Trophoblast cell (in vitro differentiated cells and primary cell): ENCODE data around the gene MEX3A.

ENCODE experiments used
- DNase-seq, 2 donors: peaks; one replicate each; pipeline ENCODE4 v3.0.0-alpha.2; 2016
- H2AFZ ChIP-seq: 2 replicates; pipeline ENCODE4 v1.6.1; 2013; ENCODE audit warnings: low read length, moderate library complexity, mild to moderate bottlenecking; ENCODE audit not compliant: insufficient read depth, poor library complexity
- H2AK5ac ChIP-seq: 2 replicates; pipeline ENCODE4 v1.6.1; 2013; ENCODE audit warnings: mild to moderate bottlenecking, low read length
- H2BK120ac ChIP-seq: 2 replicates; pipeline ENCODE4 v1.6.1; 2013; ENCODE audit warnings: low read length, mild to moderate bottlenecking, moderate library complexity; ENCODE audit not compliant: insufficient read depth, poor library complexity
- H2BK12ac ChIP-seq: 2 replicates; pipeline ENCODE4 v1.6.1; 2013; ENCODE audit warnings: mild to moderate bottlenecking, low read length, moderate library complexity
- H2BK5ac ChIP-seq: 2 replicates; pipeline ENCODE4 v1.6.1; 2013; ENCODE audit warnings: low read length, low read depth, moderate library complexity, mild to moderate bottlenecking; ENCODE audit not compliant: poor library complexity
- H3K14ac ChIP-seq: 2 replicates; pipeline ENCODE4 v1.6.1; 2013; ENCODE audit warnings: mild to moderate bottlenecking, low read length
- H3K18ac ChIP-seq: 2 replicates; pipeline ENCODE4 v1.6.1; 2013; ENCODE audit warnings: mild to moderate bottlenecking, low read length
- H3K23ac ChIP-seq: 2 replicates; pipeline ENCODE4 v1.6.1; 2013; ENCODE audit warnings: low read length
- H3K27ac ChIP-seq: 2 replicates; pipeline ENCODE4 v1.5.1; 2013; ENCODE audit warnings: low read depth, mild to moderate bottlenecking, inconsistent platforms, low read length, moderate library complexity
- H3K27me3 ChIP-seq: 2 replicates; pipeline ENCODE4 v1.6.1; 2013; ENCODE audit warnings: inconsistent platforms, mild to moderate bottlenecking, low read length, moderate library complexity; ENCODE audit not compliant: insufficient read depth
- H3K36me3 ChIP-seq, 2 experiments: 1 replicate in 1 of 2; 2 replicates in 1 of 2; pipeline ENCODE4 v1.6.1; 2013; ENCODE audit warnings: low read length in 2 of 2, mild to moderate bottlenecking in 2 of 2, moderate library complexity in 1 of 2; ENCODE audit not compliant: insufficient read depth in 2 of 2, control insufficient read depth in 1 of 2
- H3K4ac ChIP-seq: 2 replicates; pipeline ENCODE4 v1.6.1; 2013; ENCODE audit warnings: low read depth, mild to moderate bottlenecking, low read length, moderate library complexity
- H3K4me1 ChIP-seq, 2 experiments: 1 replicate in 1 of 2; 2 replicates in 1 of 2; pipeline ENCODE4 v1.6.1; 2013; ENCODE audit warnings: low read length in 2 of 2, mild to moderate bottlenecking in 2 of 2, moderate library complexity in 1 of 2; ENCODE audit not compliant: insufficient read depth in 2 of 2, control insufficient read depth in 1 of 2
- H3K4me2 ChIP-seq: 2 replicates; pipeline ENCODE4 v1.6.1; 2013; ENCODE audit warnings: inconsistent platforms, mild to moderate bottlenecking, low read length, moderate library complexity
- H3K4me3 ChIP-seq: 2 replicates; pipeline ENCODE4 v1.5.1; 2013; ENCODE audit warnings: mild to moderate bottlenecking, low read depth, low read length, inconsistent platforms
- H3K79me1 ChIP-seq: one replicate; pipeline ENCODE4 v1.6.1; 2013; ENCODE audit warnings: low read length
- H3K79me2 ChIP-seq: 2 replicates; pipeline ENCODE4 v1.6.1; 2013; ENCODE audit warnings: low read length, mild to moderate bottlenecking; ENCODE audit not compliant: control insufficient read depth, insufficient read depth, poor library complexity
- H3K9ac ChIP-seq: 2 replicates; pipeline ENCODE4 v1.6.1; 2013; ENCODE audit warnings: mild to moderate bottlenecking, low read length
- H3K9me3 ChIP-seq: 2 replicates; pipeline ENCODE4 v1.6.1; 2013; ENCODE audit warnings: low read depth, mild to moderate bottlenecking, control low read depth, inconsistent platforms, low read length; ENCODE audit not compliant: insufficient read depth
- H4K12ac ChIP-seq: 2 replicates; pipeline ENCODE4 v1.6.1; 2013; ENCODE audit warnings: low read depth, mild to moderate bottlenecking, low read length, moderate library complexity
- H4K8ac ChIP-seq: 2 replicates; pipeline ENCODE4 v1.6.1; 2013; ENCODE audit warnings: low read depth, mild to moderate bottlenecking, low read length, moderate library complexity
- H4K91ac ChIP-seq: one replicate; pipeline ENCODE4 v1.6.1; 2013; ENCODE audit warnings: low read depth, mild to moderate bottlenecking, low read length, moderate library complexity
- WGBS: extraction: QIAGEN DNeasy Blood & Tissue Kit; methylation state at CpG from one replicate; pipeline ENCODE4 v1.1.7; 2013; ENCODE audit warnings: missing lambda C conversion rate; ENCODE audit not compliant: insufficient read length, insufficient coverage; ENCODE audit errors: extremely low coverage; 5-methylcytosine and 5-hydroxymethylcytosine counted together

Gene MEX3A

DNA sequence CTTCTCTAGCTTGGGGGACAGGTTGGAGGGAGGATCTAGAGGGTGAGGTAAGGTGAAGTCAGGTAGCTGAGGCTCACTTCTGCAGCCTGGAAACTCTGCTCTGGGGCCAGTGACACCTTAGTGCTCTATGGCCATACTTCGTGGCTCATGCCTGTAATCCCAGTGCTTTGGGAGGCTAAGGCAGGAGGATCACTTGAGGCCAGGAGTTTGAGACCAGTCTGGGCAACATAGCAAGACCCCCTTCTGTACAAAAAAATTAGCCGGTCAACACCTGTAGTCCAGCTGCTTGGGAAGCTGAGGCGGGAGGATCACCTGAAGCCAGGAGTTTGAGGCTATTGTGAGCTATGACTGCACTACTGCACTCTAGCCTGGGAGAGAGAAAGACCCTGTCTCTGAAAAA, 38.1 kb upstream of the MEX3A start:
- H3K36me3 ChIP-seq, result peaks cover 3 to 13% of the 10 kb centered on the region in 2 experiments
- H3K4me2 ChIP-seq, result no peak overlapping the region
- H3K4me1 ChIP-seq, result peaks cover 58 to 64% of the 10 kb centered on the region in 2 experiments
- H2AFZ ChIP-seq, result no peak overlapping the region
- no peak overlapping the region for H2AK5ac ChIP-seq
- peak overlapping the region; percentile 19 for H2BK12ac ChIP-seq
- H3K4ac ChIP-seq, result peak overlapping the region; percentile 60
- no peaks in the 10 kb centered on the region for H3K27me3 ChIP-seq
- no peak overlapping the region for H3K23ac ChIP-seq
- no peak overlapping the region for H3K4me3 ChIP-seq
- peak overlapping the region; percentile 52 for H2BK5ac ChIP-seq
- no peak overlapping the region for H4K12ac ChIP-seq
- no peak overlapping the region for H3K9ac ChIP-seq
- H3K79me1 ChIP-seq, result peaks cover 60% of the 10 kb centered on the region
- no peaks in the 10 kb centered on the region for H3K9me3 ChIP-seq
- DNase-seq, result no peak
- peak overlapping the region; percentile 21 for H4K8ac ChIP-seq
- peak overlapping the region; percentile 58 for H3K18ac ChIP-seq
- no peak overlapping the region for H3K14ac ChIP-seq
- WGBS, result no CpG with 5 or more reads among the region's 3 CpGs
- H3K27ac ChIP-seq, result peak overlapping the region; percentile 82
- H4K91ac ChIP-seq, result peak overlapping the region; percentile 40
- peaks cover 51% of the 10 kb centered on the region for H3K79me2 ChIP-seq
- H2BK120ac ChIP-seq, result peak overlapping the region; percentile 3

DNA sequence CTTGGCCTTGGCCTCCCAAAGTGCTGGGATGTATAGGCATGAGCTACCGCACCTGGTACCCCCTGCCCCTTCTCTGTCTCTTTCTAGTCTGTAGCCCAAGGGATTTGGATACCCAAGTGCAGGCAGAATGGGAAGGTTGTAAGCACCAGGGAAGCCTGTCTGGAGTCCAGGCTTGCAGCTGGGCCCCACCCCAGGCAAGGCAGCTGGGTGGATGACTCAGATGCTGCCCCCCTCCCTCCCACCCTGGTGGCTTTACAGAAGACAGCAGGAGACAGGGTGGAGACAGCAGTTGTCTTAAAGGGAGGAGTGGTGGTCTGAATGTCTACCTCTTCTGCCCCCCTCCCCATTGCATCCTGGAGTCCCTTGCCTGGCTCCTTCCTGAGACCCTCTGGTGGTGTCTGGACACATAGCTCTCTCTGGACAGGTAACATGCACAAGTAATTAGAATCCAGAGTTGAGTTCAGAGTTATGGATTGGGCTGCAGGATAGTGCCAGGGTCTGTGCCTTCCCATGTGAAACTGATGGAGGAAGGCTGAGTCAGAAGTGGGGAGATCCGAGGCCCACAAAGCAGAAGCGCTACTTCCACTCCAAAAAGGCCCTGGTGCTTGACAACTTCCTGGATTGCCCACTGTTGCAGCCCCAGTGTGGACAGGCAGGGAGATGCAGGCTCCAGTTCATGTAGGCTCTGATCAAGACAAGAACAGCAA, 37.4 kb upstream of the MEX3A start:
- Histone ChIP-seq H3K79me2 (peaks cover 51% of the 10 kb centered on the region), H3K14ac (no peak overlapping the region), H2AFZ (no peak overlapping the region), H2AK5ac (no peak overlapping the region), H3K36me3 (peaks cover 0 to 12% of the 10 kb centered on the region in 2 experiments), H3K23ac (no peak overlapping the region), H2BK120ac (peak overlapping the region; percentile 3), H3K4ac (peak overlapping the region; percentile 62), H3K4me2 (peak overlapping the region; percentile 33), H4K8ac (peak overlapping the region; percentile 21), H3K27ac (peak overlapping the region; percentile 82), H2BK12ac (peak overlapping the region; percentile 53), H4K91ac (peak overlapping the region; percentile 22), H3K18ac (peak overlapping the region; percentile 58), H3K79me1 (peaks cover 61% of the 10 kb centered on the region), H3K9ac (no peak overlapping the region), H3K4me3 (no peak overlapping the region), H3K9me3 (no peaks in the 10 kb centered on the region), H3K27me3 (no peaks in the 10 kb centered on the region), H4K12ac (no peak overlapping the region), H2BK5ac (peak overlapping the region; percentile 73), H3K4me1 (peaks cover 52 to 58% of the 10 kb centered on the region in 2 experiments)
- no CpG with 5 or more reads among the region's 3 CpGs for WGBS
- peak; percentile 41 to 49 for DNase-seq

DNA sequence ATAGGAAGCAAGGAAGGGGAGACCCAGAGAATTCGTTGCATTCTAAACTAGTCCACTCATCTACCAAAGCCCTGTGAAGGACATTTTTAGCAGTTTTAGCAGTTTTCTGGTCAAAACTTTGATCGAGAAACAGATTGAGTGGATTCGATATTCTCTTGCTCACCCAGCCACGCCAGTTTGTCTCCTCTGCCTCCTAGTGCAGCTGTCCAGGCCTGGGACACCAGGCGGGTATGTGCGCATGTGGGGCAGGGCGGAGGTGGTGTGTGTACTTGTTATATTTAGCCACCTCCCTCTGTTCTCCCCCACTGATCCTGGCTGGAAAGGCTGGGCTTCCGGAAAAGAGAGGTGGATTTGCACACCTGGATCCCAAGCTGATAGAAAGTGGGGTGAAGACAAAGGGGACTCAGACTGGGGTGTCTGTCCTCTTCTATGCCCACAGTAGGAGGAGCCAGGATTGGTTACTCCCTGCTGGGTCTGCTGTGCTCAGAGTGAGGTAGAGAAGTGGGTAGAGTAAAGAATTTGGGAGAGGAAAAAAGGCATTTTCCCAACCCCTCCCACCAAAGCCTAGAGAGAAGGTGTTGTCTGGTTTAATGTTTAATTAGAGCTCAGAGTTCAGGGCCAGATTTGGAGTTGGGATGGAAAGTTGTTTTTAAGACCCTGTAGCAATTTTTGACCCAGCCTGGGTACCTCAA, 36.1 kb upstream of the MEX3A start:
- H3K4ac ChIP-seq, result peak overlapping the region; percentile 41
- H2BK120ac ChIP-seq, result peak overlapping the region; percentile 54
- H3K23ac ChIP-seq, result peak overlapping the region; percentile 22
- no CpG with 5 or more reads among the region's 8 CpGs for WGBS
- H3K14ac ChIP-seq, result peak overlapping the region; percentile 78
- no peak overlapping the region for H2AFZ ChIP-seq
- peak; percentile 28 to 51 for DNase-seq
- H3K79me1 ChIP-seq, result peaks cover 54% of the 10 kb centered on the region
- H3K79me2 ChIP-seq, result peaks cover 45% of the 10 kb centered on the region
- H3K9ac ChIP-seq, result no peak overlapping the region
- peaks cover 0 to 10% of the 10 kb centered on the region in 2 experiments for H3K36me3 ChIP-seq
- H4K91ac ChIP-seq, result peak overlapping the region; percentile 67
- peak overlapping the region; percentile 51 for H2BK5ac ChIP-seq
- no peak overlapping the region for H3K4me3 ChIP-seq
- no peaks in the 10 kb centered on the region for H3K9me3 ChIP-seq
- peaks cover 50 to 56% of the 10 kb centered on the region in 2 experiments for H3K4me1 ChIP-seq
- no peak overlapping the region for H4K12ac ChIP-seq
- H3K18ac ChIP-seq, result peak overlapping the region; percentile 86
- H2BK12ac ChIP-seq, result peak overlapping the region; percentile 43
- peak overlapping the region; percentile 36 for H3K4me2 ChIP-seq
- no peaks in the 10 kb centered on the region for H3K27me3 ChIP-seq
- H3K27ac ChIP-seq, result peak overlapping the region; percentile 91
- peak overlapping the region; percentile 21 for H2AK5ac ChIP-seq
- peak overlapping the region; percentile 27 for H4K8ac ChIP-seq

DNA sequence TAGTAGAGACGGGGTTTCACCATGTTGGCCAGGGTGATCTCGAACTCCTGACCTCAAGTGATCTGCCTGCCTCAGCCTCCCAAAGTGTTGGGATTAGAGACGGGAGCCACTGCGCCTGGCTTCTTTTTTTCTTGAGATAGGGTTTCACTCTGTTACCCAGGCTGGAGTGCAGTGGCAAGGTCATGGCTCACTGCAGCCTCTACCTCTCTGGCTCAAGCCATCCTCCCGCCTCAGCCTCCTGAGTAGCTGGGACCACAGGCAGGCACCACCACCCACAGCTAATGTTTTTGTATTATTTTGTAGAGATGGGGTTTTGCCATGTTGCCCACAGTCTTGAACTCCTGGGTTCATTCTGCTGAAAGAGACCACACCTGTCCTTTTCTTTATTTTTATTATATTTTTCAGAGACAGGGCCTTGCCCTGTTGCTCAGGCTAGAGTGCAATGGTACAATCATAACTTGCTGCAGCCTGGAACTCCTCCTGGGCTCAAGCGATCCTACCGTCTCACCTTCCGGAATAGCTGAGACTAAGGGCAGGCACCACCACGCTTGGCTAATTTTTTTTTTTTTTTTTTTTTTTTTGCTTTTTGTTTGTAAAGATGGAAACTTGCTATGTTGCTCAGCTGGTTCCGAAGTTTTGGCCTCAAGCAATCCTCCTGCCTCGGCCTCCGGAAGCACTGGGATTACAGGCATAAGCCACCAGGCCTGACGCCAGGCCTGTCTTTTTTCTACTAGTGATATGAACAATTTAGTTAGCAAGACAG, 35.3 kb upstream of the MEX3A start:
- Histone ChIP-seq H3K36me3 (peaks cover 0 to 10% of the 10 kb centered on the region in 2 experiments), H3K79me1 (peaks cover 47% of the 10 kb centered on the region), H2BK5ac (peak overlapping the region; percentile 23), H3K4ac (peak overlapping the region; percentile 64), H4K8ac (no peak overlapping the region), H4K91ac (no peak overlapping the region), H2BK120ac (no peak overlapping the region), H3K14ac (peak overlapping the region; percentile 30), H3K9ac (no peak overlapping the region), H3K4me1 (peaks cover 45 to 53% of the 10 kb centered on the region in 2 experiments), H3K27ac (peak overlapping the region; percentile 91), H3K18ac (peak overlapping the region; percentile 55), H2AFZ (no peak overlapping the region), H3K27me3 (no peaks in the 10 kb centered on the region), H3K4me2 (peak overlapping the region; percentile 36), H4K12ac (no peak overlapping the region), H2BK12ac (peak overlapping the region; percentile 46), H3K4me3 (no peak overlapping the region), H3K9me3 (no peaks in the 10 kb centered on the region), H3K79me2 (peaks cover 39% of the 10 kb centered on the region), H2AK5ac (no peak overlapping the region), H3K23ac (no peak overlapping the region)
- peak; percentile 78 to 90 for DNase-seq
- WGBS, result no CpG with 5 or more reads among the region's 13 CpGs
